Measurements from ENCODE around the gene OTOS. TPM values are rescaled to one million over a fixed set of nuclear protein-coding genes. Genes with fewer than 3 reads are reported as not detected.

Gene OTOS
- total and polyA plus RNA-seq, 7 donors, result 0.20 TPM; not detected in 6

- no peak overlapping the region for H3K27ac ChIP-seq
- no peaks in the 10 kb centered on the region for H3K4me1 ChIP-seq
- peaks cover 0 to 4% (median 0%) of the 10 kb centered on the region in 3 donors for H3K27me3 ChIP-seq (ENCODE audit: insufficient read depth in 3 of 3, low read length in 2 of 3)
- ATAC-seq, result no peak
- no peaks in the 10 kb centered on the region for H3K9me3 ChIP-seq
- DNase-seq, result peak; percentile 2 to 11
- no peak overlapping the region for H3K4me3 ChIP-seq
- no peak for TF ChIP-seq CTCF (IDR thresholded peaks at IDR 0.05)
- WGBS, 3 donors, result 76 to 78% (median 77%) methylated on average over 5 of the region's 5 CpGs
- H3K36me3 ChIP-seq (ENCODE audit: insufficient read depth in 1 of 2, low read depth in 1 of 2), result no peaks in the 10 kb centered on the region
- intact Hi-C loops (cut with DNase I), result no loop called here
These were observed 21.6 kb upstream of the OTOS start for GRCh38 chr2:240162032-240162431.

GRCh38 chr2:240161087-240161750 is 20.8 kb upstream of the OTOS start:
- H3K27ac ChIP-seq, result no peak overlapping the region
- peak in 1 of 4 donors; percentile 25 for ATAC-seq
- no peaks in the 10 kb centered on the region for H3K36me3 ChIP-seq (ENCODE audit: insufficient read depth in 1 of 2, low read depth in 1 of 2)
- no peak for TF ChIP-seq CTCF (IDR thresholded peaks at IDR 0.05)
- intact Hi-C loops (cut with DNase I), result no loop called here
- WGBS, 3 donors, result 82 to 87% (median 85%) methylated on average over 21 of the region's 21 CpGs
- no peak overlapping the region for H3K4me3 ChIP-seq
- H3K27me3 ChIP-seq (ENCODE audit: insufficient read depth in 3 of 3, low read length in 2 of 3), result peaks cover 0 to under 1% (median 0%) of the 10 kb centered on the region in 3 donors
- no peaks in the 10 kb centered on the region for H3K9me3 ChIP-seq
- DNase-seq, result peak; percentile 11 to 44
- H3K4me1 ChIP-seq, result no peaks in the 10 kb centered on the region

GRCh38 chr2:240160291-240161086 is 20.0 kb upstream of the OTOS start:
- Histone ChIP-seq H3K36me3 (ENCODE audit: insufficient read depth in 1 of 2, low read depth in 1 of 2) (no peaks in the 10 kb centered on the region), H3K27ac (no peak overlapping the region), H3K9me3 (no peaks in the 10 kb centered on the region), H3K4me3 (no peak overlapping the region), H3K4me1 (no peaks in the 10 kb centered on the region), H3K27me3 (ENCODE audit: insufficient read depth in 3 of 3, low read length in 2 of 3) (no peaks in the 10 kb centered on the region)
- no peak for ATAC-seq
- intact Hi-C loops (cut with DNase I), result no loop called here
- no peak for TF ChIP-seq CTCF (IDR thresholded peaks at IDR 0.05)
- peak; percentile 3 to 40 for DNase-seq
- 88 to 90% (median 90%) methylated on average over 18 of the region's 18 CpGs for WGBS, 3 donors

- Histone ChIP-seq H3K27me3 (ENCODE audit: insufficient read depth in 3 of 3, low read length in 2 of 3) (no peaks in the 10 kb centered on the region), H3K4me3 (no peak overlapping the region), H3K27ac (no peak overlapping the region), H3K4me1 (no peaks in the 10 kb centered on the region), H3K9me3 (no peaks in the 10 kb centered on the region), H3K36me3 (ENCODE audit: insufficient read depth in 1 of 2, low read depth in 1 of 2) (no peaks in the 10 kb centered on the region)
- TF ChIP-seq CTCF (IDR thresholded peaks at IDR 0.05), result no peak
- no peak for ATAC-seq
- intact Hi-C loops (cut with DNase I), result no loop called here
- peak; percentile 6 to 10 for DNase-seq
- WGBS, 3 donors, result 75 to 84% (median 78%) methylated on average over 20 to 21 of the region's 21 CpGs
These were observed 18.9 kb upstream of the OTOS start for GRCh38 chr2:240159251-240159839.

All from psoas muscle (tissue), 8 donors.